Measurements from ENCODE around the gene PTPRZ1.

The PTPRZ1 gene

DNA sequence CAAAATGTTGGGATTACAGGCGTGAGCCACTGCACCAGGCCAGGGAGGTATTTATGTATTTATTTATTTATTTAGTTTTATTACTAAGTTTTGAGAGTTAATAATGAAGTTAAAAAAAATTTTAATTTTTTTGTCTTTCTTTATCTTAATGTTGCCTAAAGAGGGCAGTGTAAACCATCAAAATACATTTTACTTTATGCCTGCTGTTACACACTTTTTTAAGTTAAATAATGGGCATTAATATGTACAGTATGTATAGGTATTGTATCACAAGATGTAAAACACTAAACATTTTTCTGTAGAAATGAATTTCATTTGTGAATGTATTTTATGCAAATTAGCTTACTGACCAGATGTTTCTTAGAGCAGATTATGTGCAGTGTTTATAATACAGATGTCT lies 141.7 kb downstream of the PTPRZ1 start:
- in situ Hi-C loops (cut with HindIII; ENCODE audit: low pct_ligation_motif_present, low pct_unique_long_range_greater_than_20kb, low sequenced_read_pairs), result no loop called here
- DNase-seq, result peak; percentile 27

- no peak for DNase-seq
- in situ Hi-C loops (cut with HindIII; ENCODE audit: low pct_ligation_motif_present, low pct_unique_long_range_greater_than_20kb, low sequenced_read_pairs), result no loop called here
Observed at GRCh38 chr7:122018032-122018431, 145.1 kb downstream of the PTPRZ1 start.

DNA sequence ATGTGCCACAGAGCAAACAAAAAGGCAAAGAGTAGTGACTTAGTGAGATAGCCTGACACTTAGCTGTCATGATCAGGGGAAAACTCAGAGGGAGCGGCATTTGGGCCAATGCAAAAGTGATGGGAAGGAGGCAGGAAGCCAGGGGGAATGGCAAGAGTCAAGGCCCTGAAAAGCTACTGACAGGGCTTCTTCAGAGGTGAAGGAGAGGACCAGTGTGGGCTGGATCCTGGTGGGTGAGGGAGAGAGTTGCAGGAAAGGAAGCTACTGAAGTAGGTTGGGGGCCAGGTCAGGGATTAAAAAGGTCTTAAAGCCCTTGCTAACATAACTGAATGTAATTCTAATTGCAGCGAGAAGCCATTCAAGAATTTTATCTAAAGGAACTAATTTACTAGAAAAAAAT lies 154.1 kb downstream of the PTPRZ1 start:
- in situ Hi-C loops (cut with HindIII; ENCODE audit: low pct_ligation_motif_present, low pct_unique_long_range_greater_than_20kb, low sequenced_read_pairs), result no loop called here
- no peak for DNase-seq

DNA sequence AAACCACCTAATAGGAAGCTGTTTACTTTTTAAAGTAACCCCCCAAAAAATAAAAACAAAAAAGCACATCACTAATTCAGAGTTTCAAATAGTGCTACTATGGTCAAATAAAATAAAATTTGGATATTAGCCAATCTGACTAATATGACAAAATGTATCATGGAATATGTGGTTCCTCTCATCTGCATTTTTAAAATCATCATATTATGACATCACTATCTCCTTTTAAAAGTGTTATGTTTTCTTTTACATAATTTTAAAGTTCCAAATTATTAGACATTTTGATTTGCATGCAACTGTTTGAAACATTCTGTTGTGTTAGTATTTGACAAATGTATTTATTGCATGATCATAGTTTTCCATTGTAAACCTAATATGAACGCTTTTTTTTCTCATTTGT lies 160.7 kb downstream of the PTPRZ1 start:
- in situ Hi-C loops (cut with HindIII; ENCODE audit: low pct_ligation_motif_present, low pct_unique_long_range_greater_than_20kb, low sequenced_read_pairs), result no loop called here
- DNase-seq, result no peak

GRCh38 chr7:122035876-122036275 lies 162.9 kb downstream of the PTPRZ1 start:
- in situ Hi-C loops (cut with HindIII; ENCODE audit: low pct_ligation_motif_present, low pct_unique_long_range_greater_than_20kb, low sequenced_read_pairs), result no loop called here
- DNase-seq, result no peak

- no peak for DNase-seq
- in situ Hi-C loops (cut with HindIII; ENCODE audit: low pct_ligation_motif_present, low pct_unique_long_range_greater_than_20kb, low sequenced_read_pairs), result no loop called here
Observed at GRCh38 chr7:122038134-122038533, 165.2 kb downstream of the PTPRZ1 start.

DNA sequence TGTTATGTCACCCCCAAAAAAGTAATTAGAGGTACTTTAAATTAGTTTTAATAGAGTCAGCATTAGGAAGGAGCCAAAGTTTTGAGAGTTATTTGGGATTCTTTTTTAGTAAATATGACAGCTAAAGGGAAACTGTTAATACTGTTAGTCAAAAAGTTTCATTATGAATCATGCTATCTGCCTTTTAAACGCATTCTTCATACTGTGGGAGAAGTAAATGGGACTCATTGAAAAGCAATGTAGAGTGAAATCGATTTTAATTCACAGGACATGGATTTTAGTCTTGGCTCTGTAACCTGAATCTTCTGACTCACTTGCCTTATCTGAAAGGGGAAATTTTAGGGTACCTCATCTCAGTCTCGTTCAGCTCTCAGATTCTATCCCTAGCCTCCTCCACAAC lies 165.9 kb downstream of the PTPRZ1 start:
- in situ Hi-C loops (cut with HindIII; ENCODE audit: low pct_ligation_motif_present, low pct_unique_long_range_greater_than_20kb, low sequenced_read_pairs), result no loop called here
- DNase-seq, result no peak

GRCh38 chr7:122040147-122040546 lies 167.2 kb downstream of the PTPRZ1 start:
- in situ Hi-C loops (cut with HindIII; ENCODE audit: low pct_ligation_motif_present, low pct_unique_long_range_greater_than_20kb, low sequenced_read_pairs), result no loop called here
- no peak for DNase-seq

GRCh38 chr7:122046402-122046801 lies 173.4 kb downstream of the PTPRZ1 start:
- no peak for DNase-seq
- in situ Hi-C loops (cut with HindIII; ENCODE audit: low pct_ligation_motif_present, low pct_unique_long_range_greater_than_20kb, low sequenced_read_pairs), result no loop called here

- in situ Hi-C loops (cut with HindIII; ENCODE audit: low pct_ligation_motif_present, low pct_unique_long_range_greater_than_20kb, low sequenced_read_pairs), result no loop called here
- no peak for DNase-seq
Observed at GRCh38 chr7:122054393-122054792, 181.4 kb downstream of the PTPRZ1 start.

- DNase-seq, result peak; percentile 47
Observed at GRCh38 chr7:122055073-122055472, 182.1 kb downstream of the PTPRZ1 start.

DNA sequence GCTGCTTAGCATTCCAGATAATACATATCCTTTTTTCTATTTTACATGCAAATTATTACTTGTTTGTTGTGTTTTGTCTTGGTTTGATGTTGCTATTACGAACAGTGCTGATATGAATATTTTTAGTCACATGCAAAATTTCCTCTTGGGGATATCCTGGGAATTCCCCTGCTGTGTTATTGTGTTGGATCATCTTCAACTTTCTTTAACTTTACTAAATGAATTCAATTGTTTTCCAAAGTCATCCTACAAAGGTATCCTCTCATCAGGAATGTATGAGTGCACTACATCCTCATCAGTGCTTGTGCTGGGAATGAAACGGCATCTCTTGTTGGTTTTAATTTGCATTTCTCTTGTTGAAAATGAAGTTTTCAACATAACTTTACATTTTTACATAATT lies 184.0 kb downstream of the PTPRZ1 start:
- in situ Hi-C loops (cut with HindIII; ENCODE audit: low pct_ligation_motif_present, low pct_unique_long_range_greater_than_20kb, low sequenced_read_pairs), result no loop called here
- no peak for DNase-seq

More at GRCh38 chr7:122055073-122055472, 182.1 kb downstream of the PTPRZ1 start:
- in situ Hi-C loops (cut with HindIII; ENCODE audit: low pct_ligation_motif_present, low pct_unique_long_range_greater_than_20kb, low sequenced_read_pairs), result no loop called here

DNA sequence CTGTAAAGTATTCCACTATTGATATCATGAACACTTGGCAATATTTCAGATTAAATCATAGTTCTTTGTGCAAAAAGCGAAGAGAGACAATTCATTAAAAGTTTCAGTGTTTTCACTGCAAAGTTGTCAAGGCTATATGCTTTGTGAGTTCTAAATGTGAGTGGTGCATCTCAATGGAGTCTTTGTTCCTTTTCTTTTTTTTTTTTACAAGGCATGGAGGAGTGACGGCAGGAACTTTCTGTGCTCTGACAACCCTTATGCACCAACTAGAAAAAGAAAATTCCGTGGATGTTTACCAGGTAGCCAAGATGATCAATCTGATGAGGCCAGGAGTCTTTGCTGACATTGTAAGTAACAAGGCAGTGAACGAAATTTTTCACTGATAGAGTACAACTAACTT lies 186.6 kb downstream of the PTPRZ1 start:
- in situ Hi-C loops (cut with HindIII; ENCODE audit: low pct_ligation_motif_present, low pct_unique_long_range_greater_than_20kb, low sequenced_read_pairs), result no loop called here
- DNase-seq, result no peak

DNA sequence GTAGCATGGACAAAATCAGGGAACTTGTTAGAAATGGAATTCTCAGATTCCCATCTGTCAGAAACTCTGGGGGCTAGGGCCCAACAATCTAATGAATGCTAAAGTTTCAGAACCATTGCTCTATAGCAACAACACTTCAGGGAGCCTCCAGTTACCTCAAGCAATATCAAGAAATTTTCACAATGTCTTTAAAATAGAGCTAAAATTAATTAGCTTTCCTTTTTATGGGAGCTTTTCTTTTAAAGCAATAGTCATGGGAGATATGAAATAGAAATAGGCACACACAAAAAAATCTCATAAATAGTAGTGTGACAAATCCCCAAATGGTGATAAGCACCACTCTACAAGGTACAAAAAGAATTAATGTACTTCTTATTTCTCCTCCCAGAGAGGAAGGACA lies 190.2 kb downstream of the PTPRZ1 start:
- in situ Hi-C loops (cut with HindIII; ENCODE audit: low pct_ligation_motif_present, low pct_unique_long_range_greater_than_20kb, low sequenced_read_pairs), result no loop called here
- no peak for DNase-seq

GRCh38 chr7:122064971-122065370 lies 192.0 kb downstream of the PTPRZ1 start:
- in situ Hi-C loops (cut with HindIII; ENCODE audit: low pct_ligation_motif_present, low pct_unique_long_range_greater_than_20kb, low sequenced_read_pairs), result no loop called here
- DNase-seq, result no peak

DNA sequence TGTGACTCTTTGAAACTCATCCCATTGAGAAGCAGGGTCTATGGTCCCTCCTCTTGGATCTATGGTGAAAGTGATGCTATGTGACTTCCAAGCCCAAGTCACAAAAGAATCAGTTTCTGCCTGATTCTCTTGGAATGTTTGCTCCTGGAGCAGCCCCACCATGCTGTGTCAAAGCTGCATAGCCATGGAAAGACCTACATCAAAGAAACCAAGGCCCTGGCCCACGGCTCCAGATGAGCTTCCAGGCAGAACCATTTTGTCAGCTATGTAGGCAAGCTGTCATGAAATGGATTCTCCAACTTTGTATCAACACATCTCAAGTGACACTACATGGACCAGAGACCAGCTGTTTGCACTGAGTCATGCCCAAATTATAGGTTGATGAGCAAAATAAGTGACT lies 194.1 kb downstream of the PTPRZ1 start:
- in situ Hi-C loops (cut with HindIII; ENCODE audit: low pct_ligation_motif_present, low pct_unique_long_range_greater_than_20kb, low sequenced_read_pairs), result no loop called here
- DNase-seq, result no peak

GRCh38 chr7:122068046-122068445 lies 195.1 kb downstream of the PTPRZ1 start:
- no peak for DNase-seq
- in situ Hi-C loops (cut with HindIII; ENCODE audit: low pct_ligation_motif_present, low pct_unique_long_range_greater_than_20kb, low sequenced_read_pairs), result no loop called here

- no peak for DNase-seq
- in situ Hi-C loops (cut with HindIII; ENCODE audit: low pct_ligation_motif_present, low pct_unique_long_range_greater_than_20kb, low sequenced_read_pairs), result no loop called here
Observed at GRCh38 chr7:122068999-122069398, 196.0 kb downstream of the PTPRZ1 start.

GRCh38 chr7:122070062-122070461 lies 197.1 kb downstream of the PTPRZ1 start:
- DNase-seq, result no peak
- in situ Hi-C loops (cut with HindIII; ENCODE audit: low pct_ligation_motif_present, low pct_unique_long_range_greater_than_20kb, low sequenced_read_pairs), result no loop called here

DNA sequence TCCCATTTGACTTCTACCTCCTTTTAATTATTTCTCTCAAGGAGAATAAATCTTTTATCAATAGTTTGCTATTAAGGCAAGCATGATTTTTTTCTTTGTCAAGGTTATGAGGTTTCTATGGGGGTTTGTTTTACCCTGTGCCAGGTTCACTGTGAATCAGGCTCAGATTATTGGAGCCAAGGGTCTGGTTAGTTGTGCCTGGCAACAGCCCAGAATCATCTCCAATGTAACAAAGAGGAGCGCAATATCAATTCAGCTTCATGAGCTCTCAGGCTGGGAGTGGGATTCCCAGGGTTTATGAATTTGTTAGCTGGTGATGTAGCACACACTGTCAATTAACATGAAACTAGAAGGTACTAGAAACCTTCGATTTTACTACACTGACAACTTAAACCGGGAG lies 197.9 kb downstream of the PTPRZ1 start:
- DNase-seq, result no peak
- in situ Hi-C loops (cut with HindIII; ENCODE audit: low pct_ligation_motif_present, low pct_unique_long_range_greater_than_20kb, low sequenced_read_pairs), result no loop called here

DNA sequence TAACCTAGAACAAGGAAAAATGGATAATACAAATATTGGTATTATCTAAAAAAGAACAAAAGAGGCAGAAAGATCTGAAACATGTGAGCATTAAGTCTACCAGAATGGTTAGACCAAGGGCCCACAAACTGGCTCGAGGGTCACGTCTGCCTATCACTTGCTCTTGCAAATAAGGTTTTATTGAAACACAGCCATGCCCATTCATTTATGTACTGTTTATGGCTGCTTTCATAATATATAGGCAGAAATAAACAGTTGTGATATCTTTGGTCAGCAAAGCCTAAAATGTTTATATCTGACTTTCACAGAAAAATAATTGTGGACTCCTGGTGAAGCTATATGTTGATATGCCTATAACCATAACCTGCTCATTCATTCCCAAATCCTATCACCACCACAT lies 199.3 kb downstream of the PTPRZ1 start:
- in situ Hi-C loops (cut with HindIII; ENCODE audit: low pct_ligation_motif_present, low pct_unique_long_range_greater_than_20kb, low sequenced_read_pairs), result no loop called here
- DNase-seq, result no peak
